HL-60 (cell line): ENCODE data around the gene TGFBR3.

Experiments
- GABPA ChIP-seq: IDR thresholded peaks from 2 replicates; pipeline ENCODE4 v1.6.1; 2012; ENCODE audit warnings: low read depth
- POLR2AphosphoS5 ChIP-seq: IDR thresholded peaks from 2 replicates; pipeline ENCODE4 v1.6.1; 2012; ENCODE audit warnings: low read depth
- TF ChIP-seq, protein P1 (sequence below): IDR thresholded peaks from one replicate; pipeline ENCODE4 v1.5.1; 2011; ENCODE audit warnings: low read length, control low read depth, inconsistent platforms; ENCODE audit not compliant: insufficient read depth

DNA sequence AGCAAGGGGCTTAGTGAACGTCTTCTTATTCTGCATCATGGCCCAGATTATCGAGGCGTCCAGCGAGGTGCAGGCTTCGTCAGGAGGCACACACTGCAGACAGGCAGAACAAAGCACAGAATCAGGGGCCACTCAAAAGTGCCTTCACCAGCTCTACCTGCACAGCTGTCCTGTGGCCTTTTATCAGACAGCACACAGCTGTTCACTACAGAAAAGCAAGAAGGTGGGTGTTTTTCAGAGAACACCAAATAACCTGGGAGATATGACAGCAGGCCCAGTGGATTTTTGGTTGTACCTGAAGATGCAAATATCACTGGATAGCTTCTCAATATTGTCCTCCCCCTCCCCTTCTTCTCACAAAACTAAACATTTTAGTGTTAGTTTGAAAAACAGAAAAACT is 177.3 kb downstream of the TGFBR3 start:
- TF ChIP-seq, protein P1, sequence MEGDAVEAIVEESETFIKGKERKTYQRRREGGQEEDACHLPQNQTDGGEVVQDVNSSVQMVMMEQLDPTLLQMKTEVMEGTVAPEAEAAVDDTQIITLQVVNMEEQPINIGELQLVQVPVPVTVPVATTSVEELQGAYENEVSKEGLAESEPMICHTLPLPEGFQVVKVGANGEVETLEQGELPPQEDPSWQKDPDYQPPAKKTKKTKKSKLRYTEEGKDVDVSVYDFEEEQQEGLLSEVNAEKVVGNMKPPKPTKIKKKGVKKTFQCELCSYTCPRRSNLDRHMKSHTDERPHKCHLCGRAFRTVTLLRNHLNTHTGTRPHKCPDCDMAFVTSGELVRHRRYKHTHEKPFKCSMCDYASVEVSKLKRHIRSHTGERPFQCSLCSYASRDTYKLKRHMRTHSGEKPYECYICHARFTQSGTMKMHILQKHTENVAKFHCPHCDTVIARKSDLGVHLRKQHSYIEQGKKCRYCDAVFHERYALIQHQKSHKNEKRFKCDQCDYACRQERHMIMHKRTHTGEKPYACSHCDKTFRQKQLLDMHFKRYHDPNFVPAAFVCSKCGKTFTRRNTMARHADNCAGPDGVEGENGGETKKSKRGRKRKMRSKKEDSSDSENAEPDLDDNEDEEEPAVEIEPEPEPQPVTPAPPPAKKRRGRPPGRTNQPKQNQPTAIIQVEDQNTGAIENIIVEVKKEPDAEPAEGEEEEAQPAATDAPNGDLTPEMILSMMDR: no peak
- no peak for TF ChIP-seq POLR2AphosphoS5
- TF ChIP-seq GABPA: no peak
